ENCODE measurements around the gene FBH1.
"Not testable (repeated sequence)": the region's sequence is repeated elsewhere in the genome, so short reads cannot be mapped to it uniquely, and the experiment has no call there.

The FBH1 gene

DNA sequence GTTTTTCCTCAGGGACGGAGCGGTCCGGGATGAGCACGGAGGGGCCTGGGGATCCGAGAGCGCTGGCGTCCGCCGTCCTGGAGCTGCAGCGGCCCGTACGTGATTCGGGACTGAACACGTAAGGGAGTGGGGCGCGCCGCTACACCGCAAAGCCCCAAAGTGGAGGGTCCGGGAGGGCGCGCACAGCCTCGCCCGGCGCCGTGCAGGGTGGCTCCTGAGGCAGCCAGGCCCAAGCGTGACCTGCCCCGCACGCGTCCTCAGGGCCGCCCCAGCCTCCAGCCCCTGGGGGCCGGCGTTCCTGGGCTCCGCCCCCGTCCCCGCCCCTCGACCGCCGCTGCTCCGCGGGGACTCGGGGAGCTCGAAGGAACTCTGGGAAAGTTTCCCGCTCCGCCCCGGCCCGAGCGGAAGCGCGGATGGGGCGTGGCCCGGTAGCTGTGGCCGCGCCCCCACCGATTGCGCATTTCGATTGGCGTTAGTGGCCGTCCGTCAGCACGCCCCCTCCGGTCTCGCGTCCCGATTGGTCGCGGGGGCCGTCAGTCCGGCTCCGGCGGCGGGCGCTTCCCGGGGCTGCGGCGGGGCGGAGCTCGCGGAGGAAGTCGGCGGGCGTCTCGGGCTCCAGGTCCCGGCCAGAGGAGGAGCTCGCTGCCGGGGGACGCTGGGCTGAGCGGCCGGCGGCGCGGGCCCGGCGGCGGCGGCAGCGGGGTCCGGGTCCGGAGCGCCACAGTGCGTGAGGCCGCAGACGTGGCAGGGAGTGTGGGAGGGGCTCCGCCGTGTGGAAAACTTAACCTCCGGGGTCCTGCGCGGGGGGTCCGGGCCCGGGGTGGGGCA is at the start of gene FBH1, which contains the start of gene ANKRD16:
TSS of gene FBH1 (plus strand) at position 620 of the 828 bp plus-strand sequence. CDS start at position 723, 103 bp downstream.
TSS of gene ANKRD16 (minus strand) at position 270 of the 828 bp plus-strand sequence. CDS start 539 bp downstream, outside the sequence.
- H3K4me3 ChIP-seq (replicated peaks; ENCODE audit: low read depth, low read length): peak within 1 kb of the TSS; percentile 70
- TF ChIP-seq, protein P1, sequence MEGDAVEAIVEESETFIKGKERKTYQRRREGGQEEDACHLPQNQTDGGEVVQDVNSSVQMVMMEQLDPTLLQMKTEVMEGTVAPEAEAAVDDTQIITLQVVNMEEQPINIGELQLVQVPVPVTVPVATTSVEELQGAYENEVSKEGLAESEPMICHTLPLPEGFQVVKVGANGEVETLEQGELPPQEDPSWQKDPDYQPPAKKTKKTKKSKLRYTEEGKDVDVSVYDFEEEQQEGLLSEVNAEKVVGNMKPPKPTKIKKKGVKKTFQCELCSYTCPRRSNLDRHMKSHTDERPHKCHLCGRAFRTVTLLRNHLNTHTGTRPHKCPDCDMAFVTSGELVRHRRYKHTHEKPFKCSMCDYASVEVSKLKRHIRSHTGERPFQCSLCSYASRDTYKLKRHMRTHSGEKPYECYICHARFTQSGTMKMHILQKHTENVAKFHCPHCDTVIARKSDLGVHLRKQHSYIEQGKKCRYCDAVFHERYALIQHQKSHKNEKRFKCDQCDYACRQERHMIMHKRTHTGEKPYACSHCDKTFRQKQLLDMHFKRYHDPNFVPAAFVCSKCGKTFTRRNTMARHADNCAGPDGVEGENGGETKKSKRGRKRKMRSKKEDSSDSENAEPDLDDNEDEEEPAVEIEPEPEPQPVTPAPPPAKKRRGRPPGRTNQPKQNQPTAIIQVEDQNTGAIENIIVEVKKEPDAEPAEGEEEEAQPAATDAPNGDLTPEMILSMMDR (IDR thresholded peaks at IDR 0.05; ENCODE audit: low read length, missing control alignments): no peak
- DNase-seq (ENCODE audit: low read depth): peak; percentile 99

DNA sequence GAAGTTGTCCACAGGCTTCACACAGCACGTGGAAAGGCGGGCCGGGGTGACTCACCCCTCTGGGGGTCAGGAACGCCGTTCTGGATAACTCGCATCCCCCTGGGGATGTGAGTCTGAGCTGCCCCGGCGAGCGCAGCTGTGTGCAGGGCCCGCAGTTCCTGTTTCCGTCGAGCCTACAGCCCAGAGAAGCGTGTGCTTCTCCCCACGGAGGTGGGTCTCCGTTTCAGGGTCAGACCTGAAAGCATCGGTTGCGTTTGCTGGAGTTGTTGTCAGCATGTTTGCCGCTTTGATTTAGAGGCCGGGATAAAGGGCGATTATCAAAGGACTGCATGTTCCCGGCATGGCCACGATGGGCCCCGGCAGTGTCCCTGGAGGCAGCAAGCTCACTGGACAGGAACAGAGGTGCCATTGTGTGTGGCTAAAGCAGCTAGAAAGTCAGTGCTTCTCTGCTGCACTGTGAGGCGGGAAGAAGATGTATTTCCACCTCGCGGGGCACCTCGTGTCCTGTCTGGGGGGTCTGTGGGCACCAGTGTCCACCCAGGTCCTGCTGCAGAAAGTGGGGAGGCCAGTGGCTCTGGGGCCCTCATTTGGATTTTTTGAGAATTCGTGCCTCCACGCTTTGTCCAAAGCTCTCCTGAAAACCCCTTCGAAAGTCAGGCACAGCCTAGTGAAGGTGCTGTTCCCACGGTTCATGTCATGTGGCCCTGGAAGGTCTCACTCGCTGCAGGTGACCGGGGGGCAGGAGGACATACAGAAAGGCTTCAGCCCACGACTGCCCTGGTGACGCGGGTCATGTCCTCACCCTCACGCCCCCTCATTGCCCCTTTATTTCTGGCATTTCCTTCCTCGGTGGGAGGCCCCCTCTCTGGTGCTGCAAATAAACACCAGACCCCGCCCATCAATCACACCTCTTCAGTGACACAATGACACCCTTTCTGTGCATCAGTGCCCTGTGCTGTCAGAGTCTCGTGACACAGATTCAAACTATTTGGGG is 49.4 kb upstream of the FBH1 start:
- DNase-seq (ENCODE audit: low read depth): peak; percentile 38
- no peak overlapping the region for H3K4me3 ChIP-seq (replicated peaks; ENCODE audit: low read depth, low read length)
- TF ChIP-seq, protein P1 (IDR thresholded peaks at IDR 0.05; ENCODE audit: low read length, missing control alignments): no peak

DNA sequence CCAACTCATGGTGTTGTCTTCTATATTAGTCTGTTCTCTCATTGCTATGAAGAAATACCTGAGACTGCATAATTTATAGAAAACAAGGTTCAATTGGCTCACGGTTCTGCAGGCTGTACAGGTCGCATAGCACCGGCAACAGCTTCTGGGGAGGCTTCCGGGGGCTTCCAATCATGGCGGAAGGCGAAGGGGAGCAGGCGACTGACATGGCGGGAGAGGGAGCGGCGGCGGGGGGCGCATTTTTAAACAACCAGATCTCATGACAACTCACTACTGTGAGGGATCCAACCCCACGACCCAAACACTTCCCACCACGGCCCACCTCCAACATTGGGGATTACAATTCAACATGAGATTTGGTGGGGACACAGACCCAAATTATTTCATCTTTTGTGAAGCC is 48.1 kb upstream of the FBH1 start:
- no peak overlapping the region for H3K4me3 ChIP-seq (replicated peaks; ENCODE audit: low read depth, low read length)
- no peak for DNase-seq (ENCODE audit: low read depth)
- TF ChIP-seq, protein P1 (IDR thresholded peaks at IDR 0.05; ENCODE audit: low read length, missing control alignments): no peak

- no peak for DNase-seq (ENCODE audit: low read depth)
- TF ChIP-seq, protein P1 (IDR thresholded peaks at IDR 0.05; ENCODE audit: low read length, missing control alignments): no peak
- no peak overlapping the region for H3K4me3 ChIP-seq (replicated peaks; ENCODE audit: low read depth, low read length)
Measured at GRCh38 chr10:5843686-5844344, 46.2 kb upstream of the FBH1 start.

DNA sequence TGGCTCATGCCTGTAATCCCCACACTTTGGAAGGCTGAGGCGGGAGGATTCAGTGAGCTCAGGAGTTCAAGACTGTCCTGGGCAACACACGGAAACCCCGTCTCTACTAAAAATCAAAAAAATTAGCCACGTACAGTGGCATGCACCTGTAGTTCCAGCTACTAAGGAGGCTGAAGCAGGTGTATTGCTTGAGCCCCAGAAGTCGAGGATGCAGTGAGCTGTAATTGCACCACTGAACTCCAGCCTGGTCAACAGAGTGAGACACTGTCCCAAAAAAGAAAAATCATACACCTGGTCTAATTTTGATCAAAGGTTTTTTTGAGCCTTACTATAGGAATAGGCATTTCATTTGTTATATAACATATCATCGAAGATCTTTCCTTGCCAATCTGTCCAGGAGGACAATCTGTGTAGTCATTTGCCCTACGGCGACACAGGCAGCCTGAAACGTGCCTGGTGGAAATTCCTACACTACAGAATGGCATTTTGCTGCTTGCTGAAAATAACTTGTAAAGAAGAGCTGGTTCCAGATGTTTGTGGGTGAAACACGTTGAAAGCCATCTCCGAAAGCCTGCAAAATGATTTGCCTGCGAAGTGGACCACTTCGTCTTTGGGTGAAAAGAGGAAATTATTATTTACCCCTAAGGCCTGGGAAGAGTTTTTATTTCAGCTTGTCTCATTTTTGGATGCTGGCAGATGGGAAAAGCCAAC is 45.5 kb upstream of the FBH1 start:
- no peak overlapping the region for H3K4me3 ChIP-seq (replicated peaks; ENCODE audit: low read depth, low read length)
- TF ChIP-seq, protein P1 (IDR thresholded peaks at IDR 0.05; ENCODE audit: low read length, missing control alignments): no peak
- no peak for DNase-seq (ENCODE audit: low read depth)

DNA sequence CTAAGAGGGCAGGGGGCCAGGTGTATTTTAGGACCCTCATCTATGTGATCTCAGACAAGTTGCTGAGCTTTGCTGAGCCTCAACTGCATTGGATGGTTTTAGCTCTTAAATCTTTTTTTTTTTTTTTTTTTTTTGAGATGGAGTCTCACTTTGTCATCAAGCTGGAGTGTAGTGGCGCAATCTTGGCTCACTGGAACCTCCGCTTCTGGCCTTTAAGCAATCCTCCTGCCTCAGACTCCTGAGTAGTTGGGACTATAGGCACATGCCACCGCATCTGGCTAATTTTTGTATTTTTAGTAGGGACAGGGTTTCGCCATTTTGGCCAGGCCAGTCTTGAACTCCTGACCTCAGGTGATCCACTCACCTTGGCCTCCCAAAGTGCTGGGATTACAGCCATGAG is 43.4 kb upstream of the FBH1 start:
- H3K4me3 ChIP-seq (replicated peaks; ENCODE audit: low read depth, low read length); DNase-seq (ENCODE audit: low read depth): not testable (repeated sequence)

All from fibroblast of pulmonary artery (primary cell).